GM19438 (cell line): ENCODE data around the gene RTN4R.

Experiments
- ATAC-seq: cut with Tn5 transposase; IDR thresholded peaks from one replicate; pipeline ENCODE4 v1.9.1; 2021; ENCODE audit warnings: low read depth; ENCODE audit not compliant: unreplicated experiment

The RTN4R gene

GRCh38 chr22:20204806-20205205, 63.3 kb downstream of the RTN4R start:
- ATAC-seq = no peak

GRCh38 chr22:20204311-20204710, 63.8 kb downstream of the RTN4R start:
- no peak for ATAC-seq

- ATAC-seq = no peak
Observed at GRCh38 chr22:20203552-20204201, 64.4 kb downstream of the RTN4R start.

- ATAC-seq = no peak
Observed at GRCh38 chr22:20203142-20203551, 65.0 kb downstream of the RTN4R start.

- ATAC-seq = no peak
Observed at GRCh38 chr22:20201837-20202392, 66.2 kb downstream of the RTN4R start.

- no peak for ATAC-seq
Observed at GRCh38 chr22:20199906-20200305, 68.2 kb downstream of the RTN4R start.

- ATAC-seq = no peak
Observed at GRCh38 chr22:20199413-20199842, 68.7 kb downstream of the RTN4R start.

- ATAC-seq = no peak
Observed at GRCh38 chr22:20198557-20199319, 69.4 kb downstream of the RTN4R start.

- ATAC-seq = no peak
Observed at GRCh38 chr22:20197407-20198030, 70.6 kb downstream of the RTN4R start.

GRCh38 chr22:20196094-20196842, 71.8 kb downstream of the RTN4R start:
- ATAC-seq = no peak

- ATAC-seq = no peak
Observed at GRCh38 chr22:20194681-20195593, 73.2 kb downstream of the RTN4R start.

GRCh38 chr22:20193761-20194494, 74.2 kb downstream of the RTN4R start:
- no peak for ATAC-seq

GRCh38 chr22:20192972-20193760, 75.0 kb downstream of the RTN4R start:
- ATAC-seq = no peak

- no peak for ATAC-seq
Observed at GRCh38 chr22:20192293-20192971, 75.7 kb downstream of the RTN4R start.

GRCh38 chr22:20191803-20192202, 76.3 kb downstream of the RTN4R start:
- no peak for ATAC-seq
